H1 (cell line): ENCODE results near the gene DOCK10. TPM values are rescaled to one million over a fixed set of nuclear protein-coding genes. Genes with fewer than 3 reads are reported as not detected.

ENCODE experiments used
- CTCF ChIA-PET: fragments of 300-600 bp; sonication (Branson Sonifier 250); formaldehyde crosslinking; loops from one replicate; lab custom pipeline; 2021; ENCODE audit not compliant: partially characterized antibody; lab: Charles Lee
- POLR2A ChIA-PET: fragments of 300-600 bp; sonication (Branson Sonifier 250); formaldehyde crosslinking; loops from one replicate; lab custom pipeline; 2021; ENCODE audit warnings: inconsistent platforms; ENCODE audit not compliant: partially characterized antibody; lab: Charles Lee
- DNase-seq, 2 experiments: peaks; one replicate each; pipeline versions ENCODE4 v3.0.0 to v3.0.0-alpha.2; 2010 to 2022; ENCODE audit warnings: low spot score in 2 of 2, low read depth in 1 of 2, mixed read lengths in 1 of 2
- FAIRE-seq: peaks from 2 replicates; lab custom pipeline; 2011; peaks lifted over from hg19 to GRCh38; lab: Jason Lieb, UNC
- H2AFZ ChIP-seq: 2 replicates; pipeline ENCODE4 v1.8.1; 2012; ENCODE audit warnings: low read length, inconsistent platforms
- H2AK5ac ChIP-seq: 2 replicates; pipeline ENCODE4 v1.6.1; 2013; ENCODE audit warnings: low read depth, low read length
- H2BK120ac ChIP-seq: replicated peaks from 2 replicates; pipeline ENCODE3; 2013; ENCODE audit warnings: low read depth, low read length, inconsistent platforms
- H2BK12ac ChIP-seq: 2 replicates; pipeline ENCODE4 v1.6.1; 2013; ENCODE audit warnings: low read depth, low read length
- H2BK15ac ChIP-seq: 2 replicates; pipeline ENCODE4 v1.6.1; 2013; ENCODE audit warnings: low read length
- H2BK20ac ChIP-seq: 2 replicates; pipeline ENCODE4 v1.6.1; 2013; ENCODE audit warnings: low read length
- H2BK5ac ChIP-seq: 2 replicates; pipeline ENCODE4 v1.6.1; 2013; ENCODE audit warnings: low read depth, low read length
- H3K14ac ChIP-seq: 2 replicates; pipeline ENCODE4 v1.6.1; 2013; ENCODE audit warnings: inconsistent platforms; ENCODE audit not compliant: insufficient read length
- H3K18ac ChIP-seq: 2 replicates; pipeline ENCODE4 v1.6.1; 2013; ENCODE audit warnings: low read length; ENCODE audit errors: extremely low read depth
- H3K23ac ChIP-seq: 2 replicates; pipeline ENCODE4 v1.6.1; 2013; ENCODE audit warnings: inconsistent platforms; ENCODE audit not compliant: insufficient read length
- H3K23me2 ChIP-seq: 2 replicates; pipeline ENCODE4 v1.6.1; 2013; ENCODE audit warnings: low read depth, low read length
- H3K27ac ChIP-seq: 2 replicates; pipeline ENCODE4 v1.6.1; 2011; ENCODE audit warnings: low read depth, low read length, inconsistent platforms
- H3K27me3 ChIP-seq, 4 experiments: replicated peaks in 1 of 4; 1 replicate in 1 of 4; 2 replicates in 3 of 4; pipeline versions ENCODE4 v1.6.1 to v1.8.1; 2011 to 2013; ENCODE audit warnings: low read length in 3 of 4, mild to moderate bottlenecking in 3 of 4, inconsistent platforms in 2 of 4, mixed read lengths in 2 of 4, moderate library complexity in 1 of 4; ENCODE audit not compliant: control insufficient read depth in 3 of 4, insufficient read depth in 3 of 4; ENCODE audit errors: extremely low read depth in 1 of 4
- H3K36me3 ChIP-seq, 4 experiments: 2 replicates each; pipeline versions ENCODE4 v1.6.1 to v1.8.1; 2011 to 2013; ENCODE audit warnings: mild to moderate bottlenecking in 4 of 4, low read length in 3 of 4, moderate library complexity in 2 of 4, control low read depth in 1 of 4, inconsistent platforms in 1 of 4; ENCODE audit not compliant: insufficient read depth in 4 of 4, control insufficient read depth in 2 of 4
- H3K4ac ChIP-seq: replicated peaks from 2 replicates; pipeline ENCODE3; 2013; ENCODE audit warnings: low read length, low read depth, mixed read lengths, inconsistent platforms; ENCODE audit not compliant: insufficient read length
- H3K4me1 ChIP-seq, 4 experiments: replicated peaks in 1 of 4; 1 replicate in 1 of 4; 2 replicates in 3 of 4; pipeline versions ENCODE4 v1.6.1 to v1.8.1; 2011 to 2013; ENCODE audit warnings: low read length in 3 of 4, inconsistent platforms in 2 of 4, mixed read lengths in 1 of 4; ENCODE audit not compliant: insufficient read depth in 4 of 4, control insufficient read depth in 3 of 4
- H3K4me2 ChIP-seq, 2 experiments: 2 replicates each; pipeline versions ENCODE4 v1.6.1 to v1.8.1; 2011 to 2013; ENCODE audit warnings: low read depth in 2 of 2, low read length in 2 of 2, control low read depth in 1 of 2, inconsistent platforms in 1 of 2, mild to moderate bottlenecking in 1 of 2; ENCODE audit not compliant: insufficient read depth in 1 of 2
- H3K4me3 ChIP-seq, 4 experiments: fragments of 200-600, 300-600 bp in 1 of 4; sonication (generic), shearing (Covaris generic), sonication (Bioruptor Twin) in 1 of 4; 2 replicates each; pipeline versions ENCODE4 v1.5.1 to v1.8.1; 2011 to 2016; ENCODE audit warnings: low read length in 4 of 4, low read depth in 3 of 4, control low read depth in 2 of 4, inconsistent platforms in 2 of 4, mild to moderate bottlenecking in 2 of 4, mixed read lengths in 1 of 4, moderate library complexity in 1 of 4; ENCODE audit not compliant: insufficient read depth in 2 of 4; ENCODE audit errors: extremely low read depth in 1 of 4
- H3K56ac ChIP-seq: replicated peaks from 2 replicates; pipeline ENCODE3; 2013; ENCODE audit warnings: low read depth, mild to moderate bottlenecking, mixed read lengths, low read length, inconsistent platforms; ENCODE audit not compliant: insufficient read length
- H3K79me1 ChIP-seq: 2 replicates; pipeline ENCODE4 v1.6.1; 2013; ENCODE audit warnings: low read depth, low read length, control low read depth
- H3K79me2 ChIP-seq, 2 experiments: 2 replicates each; pipeline versions ENCODE4 v1.6.1 to v1.8.1; 2012 to 2013; ENCODE audit warnings: low read length in 2 of 2, mild to moderate bottlenecking in 2 of 2, inconsistent platforms in 1 of 2; ENCODE audit not compliant: insufficient read depth in 2 of 2, control insufficient read depth in 1 of 2
- H3K9ac ChIP-seq, 4 experiments: replicated peaks in 1 of 4; 1 replicate in 1 of 4; 2 replicates in 3 of 4; pipeline versions ENCODE4 v1.6.1 to v1.8.1; 2011 to 2013; ENCODE audit warnings: low read depth in 3 of 4, low read length in 3 of 4, control low read depth in 2 of 4, mild to moderate bottlenecking in 2 of 4, moderate library complexity in 2 of 4, inconsistent platforms in 1 of 4; ENCODE audit errors: extremely low read depth in 1 of 4
- H3K9me3 ChIP-seq, 2 experiments: 2 replicates each; pipeline versions ENCODE4 v1.6.1 to v1.8.1; 2012 to 2013; ENCODE audit warnings: mild to moderate bottlenecking in 2 of 2, moderate library complexity in 2 of 2, control low read depth in 1 of 2, inconsistent platforms in 1 of 2, low read depth in 1 of 2, low read length in 1 of 2, mixed read lengths in 1 of 2; ENCODE audit not compliant: insufficient read depth in 2 of 2
- H4K20me1 ChIP-seq, 2 experiments: replicated peaks in 1 of 2; 2 replicates each; pipeline versions ENCODE3 to v1.8.1; 2011 to 2013; ENCODE audit warnings: inconsistent platforms in 2 of 2, low read length in 2 of 2, mild to moderate bottlenecking in 1 of 2; ENCODE audit not compliant: insufficient read depth in 2 of 2, control insufficient read depth in 1 of 2
- H4K5ac ChIP-seq: 2 replicates; pipeline ENCODE4 v1.6.1; 2013; ENCODE audit warnings: low read length, low read depth, mixed read lengths, inconsistent platforms; ENCODE audit not compliant: insufficient read length
- H4K8ac ChIP-seq: 2 replicates; pipeline ENCODE4 v1.8.0; 2013; ENCODE audit warnings: mild to moderate bottlenecking, moderate library complexity, low read length, inconsistent platforms; ENCODE audit not compliant: insufficient read depth; ENCODE audit errors: extremely low read depth
- H4K91ac ChIP-seq: replicated peaks from 2 replicates; pipeline ENCODE3; 2013; ENCODE audit warnings: low read length, mixed read lengths, inconsistent platforms; ENCODE audit not compliant: insufficient read length
- BRCA1 ChIP-seq: IDR thresholded peaks from 2 replicates; pipeline ENCODE4 v1.6.1; 2012; ENCODE audit warnings: low read depth, low read length, improper control_type of control experiment
- CBX5 ChIP-seq: fragments of 300-800, 300-1000 bp; sonication (generic); IDR thresholded peaks from 2 replicates; pipeline ENCODE4 v1.7.1; 2016; ENCODE audit warnings: antibody characterized with exemption, low read length, low read depth
- HDAC6 ChIP-seq: IDR thresholded peaks from one replicate; pipeline ENCODE4 v1.7.1; 2012; ENCODE audit warnings: low read depth, mild to moderate bottlenecking, inconsistent platforms, low read length, moderate library complexity
- NRF1 ChIP-seq: IDR thresholded peaks from 2 replicates; pipeline ENCODE4 v1.6.1; 2011; ENCODE audit warnings: mild to moderate bottlenecking, low read depth, low read length, improper control_type of control experiment
- RAD21 ChIP-seq, 2 experiments: IDR thresholded peaks in 1 of 2; conservative IDR thresholded peaks in 1 of 2; 2 replicates each; pipeline ENCODE4 v1.6.1; 2011; ENCODE audit warnings: low read depth in 2 of 2, low read length in 2 of 2, improper control_type of control experiment in 1 of 2, inconsistent platforms in 1 of 2, mild to moderate bottlenecking in 1 of 2, moderate library complexity in 1 of 2
- SP2 ChIP-seq: IDR thresholded peaks from 2 replicates; pipeline ENCODE4 v1.6.1; 2012; ENCODE audit warnings: mild to moderate bottlenecking, low read length, inconsistent platforms
- SUZ12 ChIP-seq: fragments of 200-600 bp; sonication (generic); IDR thresholded peaks from 2 replicates; pipeline ENCODE4 v1.6.1; 2012; ENCODE audit warnings: mild to moderate bottlenecking, inconsistent platforms, low read length, moderate library complexity, mixed read lengths
- TAF7 ChIP-seq: optimal IDR thresholded peaks from 2 replicates; pipeline ENCODE3; 2011; ENCODE audit warnings: low read depth, mild to moderate bottlenecking, inconsistent platforms, low read length, moderate library complexity, borderline replicate concordance
- WGBS, 2 experiments: shearing (Covaris generic) in 1 of 2; methylation state at CpG; one replicate each; pipeline versions ENCODE4 v1.1.6 to v1.1.7; 2013 to 2015; ENCODE audit warnings: low lambda C conversion rate in 2 of 2, mixed read lengths in 2 of 2, inconsistent platforms in 1 of 2, low coverage in 1 of 2, missing lambda C conversion rate in 1 of 2; ENCODE audit not compliant: insufficient replicate concordance in 2 of 2, insufficient coverage in 1 of 2, insufficient read length in 1 of 2; ENCODE audit errors: extremely low coverage in 1 of 2, missing lambda C conversion rate in 1 of 2; 5-methylcytosine and 5-hydroxymethylcytosine counted together
- polyA plus RNA-seq, 7 experiments: library from polyadenylated mRNA; depleted of rRNA in 3 of 7; stranded (reverse) in 5 of 7; unstranded in 2 of 7; fragments of >200 nt in 5 of 7; fragments of 200-250 nt in 2 of 7; gene quantifications; 1 replicate in 5 of 7; 2 replicates in 1 of 7; 4 replicates in 1 of 7; pipeline versions ENCODE4 v1.2.1 to v1.2.3, GENCODE V29; 2011 to 2013; ENCODE audit warnings: missing spikeins in 2 of 7, mixed read lengths in 2 of 7
- total RNA-seq: library from RNA; stranded (reverse); fragmentation: NEBNext Ultra II Directional; extraction: Animal tissue kit (Norgen Biotek cat#: 25700); gene quantifications from 2 replicates; pipeline ENCODE4 v1.2.1, GENCODE V29; 2021

DOCK10 gene
- total and polyA plus RNA-seq, 2 of the 8 experiments (the other 6 are each of a cell fraction or from before 2014, with no cell fraction given) = 0.33 to 1.6 TPM

DNA sequence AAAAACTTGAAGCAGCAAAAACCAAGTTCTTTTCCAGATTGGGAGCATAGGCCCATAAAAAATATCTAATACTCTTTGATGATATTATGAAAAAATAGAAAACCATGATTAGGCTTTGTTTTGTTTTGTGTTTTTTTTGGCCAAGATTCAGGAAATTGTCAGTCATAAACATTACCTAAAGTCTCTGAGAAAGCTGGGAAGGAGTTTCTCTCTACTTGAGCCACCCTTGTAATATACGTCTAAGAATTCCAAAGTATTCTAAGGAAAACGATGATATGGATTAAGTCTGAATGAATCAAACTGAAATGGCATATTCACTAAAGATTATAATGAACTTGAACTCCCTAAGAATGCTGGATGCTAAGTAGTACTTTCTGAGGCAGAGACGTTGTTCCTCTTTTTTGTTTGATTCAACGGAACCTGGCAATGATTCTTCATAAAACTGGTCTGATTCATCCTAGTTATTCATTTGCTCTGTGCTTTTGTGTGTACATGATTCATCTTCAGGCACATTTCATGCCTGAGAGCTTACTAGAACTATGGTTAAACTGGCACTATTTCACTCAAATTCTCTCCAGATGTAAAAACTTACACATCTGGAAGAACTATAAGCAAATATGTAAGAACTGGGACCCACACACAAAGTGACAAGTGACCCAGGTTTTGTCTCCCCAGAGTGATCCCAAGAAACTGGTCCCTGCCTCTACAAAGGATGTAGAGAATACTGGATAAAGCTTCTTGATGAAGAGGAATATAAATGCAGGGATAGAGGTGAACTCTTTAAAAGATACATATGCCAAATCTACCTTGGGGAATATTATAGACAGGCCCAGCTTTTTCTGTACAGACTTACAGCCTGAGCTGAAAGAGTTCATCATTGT, 159.7 kb downstream of the DOCK10 start:
- Histone ChIP-seq H3K56ac (no peak overlapping the region), H3K4me3 (no peak overlapping the region)
- TF ChIP-seq RAD21 (IDR thresholded peaks at IDR 0.05 in 1 of 2, conservative IDR thresholded peaks at IDR 0.05 in 1 of 2; ENCODE audit: low read depth in 2 of 2, low read length in 2 of 2) (no peak), TAF7 (no peak), HDAC6 (no peak), SUZ12 (no peak), BRCA1 (no peak), NRF1 (no peak), SP2 (no peak), CBX5 (no peak)
- TF ChIP-seq, all 59 proteins: peak for 0
- Histone ChIP-seq H2BK120ac (no peak overlapping the region), H4K5ac (no peak overlapping the region), H3K27ac (no peak overlapping the region), H3K9me3 (no peaks in the 10 kb centered on the region), H3K14ac (no peak overlapping the region), H3K23ac (no peak overlapping the region), H3K9ac (no peak overlapping the region), H2BK15ac (no peak overlapping the region), H3K36me3 (no peaks in the 10 kb centered on the region), H2BK20ac (no peak overlapping the region), H2BK5ac (no peak overlapping the region), H3K4ac (no peak overlapping the region), H3K4me1 (no peaks in the 10 kb centered on the region), H4K91ac (no peak overlapping the region), H3K4me2 (no peak overlapping the region), H3K23me2 (no peaks in the 10 kb centered on the region), H2AK5ac (no peak overlapping the region), H3K27me3 (no peaks in the 10 kb centered on the region), H2AFZ (no peak overlapping the region), H3K18ac (no peak overlapping the region), H3K79me1 (no peaks in the 10 kb centered on the region), H2BK12ac (no peak overlapping the region), H4K20me1 (no peaks in the 10 kb centered on the region), H3K79me2 (no peaks in the 10 kb centered on the region), H4K8ac (no peak overlapping the region)
- WGBS, 2 experiments = 87% methylated on average over 4 of the region's 4 CpGs; no CpG with 5 or more reads in 1 of the 2 experiments
- DNase-seq = no peak
- FAIRE-seq = no peak
- POLR2A ChIA-PET = no interaction called here
- CTCF ChIA-PET = interaction anchor here (0.5 to 1.4 kb wide), 2 partner anchors 10 to 901 kb away, joined by 3 read pairs; no protein-coding TSS in a partner anchor
